ENCODE results near the gene RASA4B. TPM values are rescaled to one million over a fixed set of nuclear protein-coding genes. Genes with fewer than 3 reads are reported as not detected.

RASA4B gene
- total and polyA plus RNA-seq, 2 donors, result 6.1 to 19.9 TPM

DNA sequence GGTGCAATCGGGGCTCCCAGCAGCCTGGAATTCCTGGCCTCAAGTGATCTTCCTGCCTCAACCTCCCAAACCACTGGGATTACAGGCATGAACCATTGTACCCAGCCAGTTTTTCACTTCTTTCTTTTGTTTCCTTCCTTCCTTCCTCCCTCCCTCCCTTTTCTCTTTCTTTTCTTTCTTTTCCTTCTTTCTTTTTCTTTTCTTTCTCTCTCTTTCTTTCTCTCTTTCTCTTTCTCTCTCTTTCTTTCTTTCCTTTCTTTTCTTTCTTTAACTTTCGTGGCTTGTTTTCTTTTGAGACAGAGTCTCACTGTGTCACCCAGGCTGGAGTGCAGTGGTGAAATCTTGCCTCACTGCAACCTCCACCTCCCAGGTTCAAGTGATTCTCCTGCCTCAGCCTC, 71.9 kb downstream of the RASA4B start:
- Histone ChIP-seq H3K27ac (ENCODE audit: low read depth) (no peak overlapping the region), H3K4me3 (ENCODE audit: low read depth, low read length) (no peak overlapping the region), H3K36me3 (ENCODE audit: insufficient read depth) (peaks cover 3% of the 10 kb centered on the region), H3K4me1 (ENCODE audit: insufficient read depth) (no peaks in the 10 kb centered on the region)
- WGBS, result 70% methylated on average over 2 of the region's 2 CpGs
- no peak for DNase-seq (ENCODE audit: extremely low spot score)

DNA sequence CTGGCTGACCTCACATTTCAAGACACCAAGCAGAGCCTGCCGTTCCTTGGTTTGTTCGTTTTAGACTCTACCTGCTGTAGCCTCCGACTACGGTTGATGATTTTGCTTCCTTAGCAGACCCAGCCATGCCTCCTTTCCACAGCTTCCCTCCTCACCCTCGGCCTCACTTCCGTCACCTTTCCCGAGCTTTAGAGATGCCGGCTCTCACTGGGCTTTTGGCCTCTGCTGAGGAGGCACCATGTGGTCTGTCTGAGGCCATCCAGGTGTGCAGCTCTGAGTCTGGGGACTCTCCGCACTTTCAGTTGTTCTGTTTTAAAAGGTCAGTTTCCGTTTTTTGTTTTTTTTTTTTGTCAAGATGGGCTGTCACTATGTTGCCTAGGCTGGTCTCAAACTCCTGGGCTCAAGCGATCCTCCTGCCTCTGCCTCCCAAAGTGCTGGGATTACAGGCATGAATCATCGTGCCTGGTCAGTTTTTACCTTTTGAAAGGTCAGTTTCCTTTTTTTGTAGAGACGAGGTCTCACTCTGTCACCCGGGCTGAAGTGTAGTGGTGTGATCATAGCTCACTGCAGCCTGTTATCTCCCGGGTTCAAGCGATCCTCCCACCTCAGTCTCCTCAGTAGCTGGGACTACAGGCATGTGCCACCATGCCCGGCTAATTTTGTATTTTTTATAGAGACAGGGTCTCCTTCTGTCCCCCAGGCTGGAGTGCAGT, 72.5 kb downstream of the RASA4B start:
- no peak overlapping the region for H3K4me3 ChIP-seq (ENCODE audit: low read depth, low read length)
- H3K36me3 ChIP-seq (ENCODE audit: insufficient read depth), result peaks cover 3% of the 10 kb centered on the region
- 91% methylated on average over 17 of the region's 17 CpGs for WGBS
- no peaks in the 10 kb centered on the region for H3K4me1 ChIP-seq (ENCODE audit: insufficient read depth)
- H3K27ac ChIP-seq (ENCODE audit: low read depth), result no peak overlapping the region
- no peak for DNase-seq (ENCODE audit: extremely low spot score)

DNA sequence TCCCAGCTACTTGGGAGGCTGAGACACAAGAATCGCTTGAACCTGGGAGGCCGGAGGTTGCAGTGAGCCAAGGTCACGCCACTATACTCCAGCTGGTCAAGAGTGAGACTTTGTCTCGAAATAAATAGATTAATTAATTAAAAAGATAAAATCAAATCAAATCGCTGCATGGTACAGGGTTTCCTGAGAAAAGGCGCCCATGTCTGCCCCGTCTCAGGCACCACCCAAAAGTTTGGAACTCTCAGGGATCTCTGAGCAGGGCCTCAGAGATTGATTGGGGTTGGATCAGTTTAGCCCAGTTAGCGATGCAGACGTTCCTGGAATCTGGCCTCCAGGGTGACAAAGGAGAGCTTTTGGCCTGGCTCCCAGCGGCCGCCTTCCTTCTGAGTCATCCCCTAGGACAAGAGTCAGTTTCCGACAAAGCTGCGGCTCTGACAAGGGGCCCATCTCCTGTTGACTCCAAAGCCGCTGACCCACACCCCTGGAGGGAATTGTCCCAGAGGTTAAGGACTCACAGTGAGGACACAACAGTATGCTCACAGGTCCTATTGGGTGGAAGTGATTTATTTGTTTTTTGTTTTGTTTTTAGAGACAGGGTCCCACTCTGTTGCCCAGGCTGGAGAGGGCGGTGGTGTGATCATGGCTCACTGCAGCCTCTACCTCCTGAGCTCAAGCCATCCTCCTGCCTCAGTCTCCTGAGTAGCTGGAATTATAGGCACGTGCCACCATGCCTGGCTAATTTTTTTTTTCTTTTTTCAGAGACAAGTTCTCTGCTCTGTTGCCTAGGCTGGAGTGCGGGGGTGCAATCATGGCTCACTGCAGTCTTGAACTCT, 77.4 kb downstream of the RASA4B start:
- WGBS, result 71% methylated on average over 17 of the region's 17 CpGs
- no peak overlapping the region for H3K27ac ChIP-seq (ENCODE audit: low read depth)

GRCh38 chr7:102436118-102436517, 81.5 kb downstream of the RASA4B start:
- Histone ChIP-seq H3K4me1 (ENCODE audit: insufficient read depth) (no peaks in the 10 kb centered on the region), H3K36me3 (ENCODE audit: insufficient read depth) (peaks cover 2% of the 10 kb centered on the region), H3K27ac (ENCODE audit: low read depth) (no peak overlapping the region), H3K4me3 (ENCODE audit: low read depth, low read length) (no peak overlapping the region)
- 93% methylated on average over 10 of the region's 10 CpGs for whole genome bisulfite sequencing
- no peak for DNase-seq (ENCODE audit: extremely low spot score)

More for the DNA sequence above, 77.4 kb downstream of the RASA4B start:
- Histone ChIP-seq H3K36me3 (ENCODE audit: insufficient read depth) (peaks cover 2% of the 10 kb centered on the region), H3K4me1 (ENCODE audit: insufficient read depth) (no peaks in the 10 kb centered on the region), H3K4me3 (ENCODE audit: low read depth, low read length) (no peak overlapping the region)
- DNase-seq (ENCODE audit: extremely low spot score), result no peak

DNA sequence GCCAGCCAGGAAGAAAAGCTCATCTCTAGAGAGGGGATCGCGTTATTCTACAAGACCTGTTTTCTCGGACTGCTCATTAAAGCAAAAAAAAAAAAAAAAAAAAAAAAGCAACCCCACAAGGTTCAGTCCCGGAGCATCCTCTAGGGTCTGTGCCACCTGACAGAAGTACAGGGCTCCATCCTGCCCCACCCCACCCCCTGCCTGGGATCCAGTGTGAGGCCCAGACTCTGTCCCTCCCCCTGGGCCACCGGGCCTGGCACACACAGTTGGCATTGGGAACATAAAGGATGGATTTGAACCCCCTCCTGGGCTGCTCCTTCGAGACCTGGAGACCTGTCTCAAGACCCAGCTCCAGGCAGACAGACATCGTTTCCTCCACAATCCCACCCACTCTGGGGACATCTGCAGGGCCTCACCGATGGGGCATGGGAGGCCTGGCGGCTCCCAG, 83.5 kb downstream of the RASA4B start:
- peaks cover 2% of the 10 kb centered on the region for H3K36me3 ChIP-seq (ENCODE audit: insufficient read depth)
- WGBS, result 30% methylated on average over 9 of the region's 9 CpGs
- no peak for DNase-seq (ENCODE audit: extremely low spot score)
- H3K27ac ChIP-seq (ENCODE audit: low read depth), result no peak overlapping the region
- H3K4me1 ChIP-seq (ENCODE audit: insufficient read depth), result no peaks in the 10 kb centered on the region
- H3K4me3 ChIP-seq (ENCODE audit: low read depth, low read length), result peak overlapping the region; percentile 92

- H3K4me1 ChIP-seq (ENCODE audit: insufficient read depth), result no peaks in the 10 kb centered on the region
- H3K27ac ChIP-seq (ENCODE audit: low read depth), result peak within 1 kb of the TSS; percentile 71
- no peak for DNase-seq (ENCODE audit: extremely low spot score)
- WGBS, result under 1% methylated on average over 90 of the region's 90 CpGs
- peak within 1 kb of the TSS; percentile 92 for H3K4me3 ChIP-seq (ENCODE audit: low read depth, low read length)
- peaks cover 2% of the 10 kb centered on the region for H3K36me3 ChIP-seq (ENCODE audit: insufficient read depth)
Measured at GRCh38 chr7:102433219-102434038, 84.1 kb downstream of the RASA4B start, which contains the start of gene ORAI2. Gene ORAI2, plus strand, starts transcription at chr7:102433575. Its CDS starts 5,382 bp downstream, at chr7:102438957.

Other genes with a start within 250 kb of the RASA4B start
- gene SH2B2, start 230.9 kb downstream of the RASA4B start, total RNA-seq, result 1.8 TPM
- 5.3 TPM for gene SH2B2, start 230.9 kb downstream of the RASA4B start, polyA plus RNA-seq
- not detected for gene SPDYE6, start 161.3 kb downstream of the RASA4B start, total RNA-seq
- not detected for gene SPDYE6, start 161.3 kb downstream of the RASA4B start, polyA plus RNA-seq
- 15.2 TPM for gene PRKRIP1, start 121.4 kb downstream of the RASA4B start, total RNA-seq
- 23.8 TPM for gene PRKRIP1, start 121.4 kb downstream of the RASA4B start, polyA plus RNA-seq
- gene ORAI2, start 84.2 kb downstream of the RASA4B start, total RNA-seq, result 11.5 TPM
- 13.1 TPM for gene ORAI2, start 84.2 kb downstream of the RASA4B start, polyA plus RNA-seq
- gene ALKBH4, start 52.9 kb downstream of the RASA4B start, total RNA-seq, result 9.7 TPM
- gene ALKBH4, start 52.9 kb downstream of the RASA4B start, polyA plus RNA-seq, result 11.8 TPM
- 8.6 TPM for gene LRWD1, start 52.8 kb downstream of the RASA4B start, total RNA-seq
- gene LRWD1, start 52.8 kb downstream of the RASA4B start, polyA plus RNA-seq, result 17.5 TPM
- gene POLR2J, start 38.9 kb downstream of the RASA4B start, total RNA-seq, result 12.5 TPM
- 71.3 TPM for gene POLR2J, start 38.9 kb downstream of the RASA4B start, polyA plus RNA-seq
- gene UPK3BL2, start 25.9 kb upstream of the RASA4B start, total RNA-seq, result 15.4 TPM
- gene UPK3BL2, start 25.9 kb upstream of the RASA4B start, polyA plus RNA-seq, result 15.5 TPM
- 0.16 TPM for gene SPDYE2, start 33.4 kb upstream of the RASA4B start, total RNA-seq
- 0.14 TPM for gene SPDYE2, start 33.4 kb upstream of the RASA4B start, polyA plus RNA-seq
- gene POLR2J3, start 54.8 kb upstream of the RASA4B start, total RNA-seq, result 46.1 TPM
- 53.4 TPM for gene POLR2J3, start 54.8 kb upstream of the RASA4B start, polyA plus RNA-seq
- gene RASA4, start 99.0 kb upstream of the RASA4B start, total RNA-seq, result 30.9 TPM
- 74.3 TPM for gene RASA4, start 99.0 kb upstream of the RASA4B start, polyA plus RNA-seq
- 135 TPM for gene UPK3BL1, start 125.0 kb upstream of the RASA4B start, total RNA-seq
- gene UPK3BL1, start 125.0 kb upstream of the RASA4B start, polyA plus RNA-seq, result 49.0 TPM
- not detected for gene SPDYE2B, start 132.5 kb upstream of the RASA4B start, total RNA-seq
- gene SPDYE2B, start 132.5 kb upstream of the RASA4B start, polyA plus RNA-seq, result not detected
- gene POLR2J2, start 153.9 kb upstream of the RASA4B start, total RNA-seq, result 7.8 TPM
- 0.48 TPM for gene POLR2J2, start 153.9 kb upstream of the RASA4B start, polyA plus RNA-seq
- gene FAM185A, start 231.2 kb upstream of the RASA4B start, total RNA-seq, result 17.8 TPM
- gene FAM185A, start 231.2 kb upstream of the RASA4B start, polyA plus RNA-seq, result 7.5 TPM

Measured in urinary bladder (tissue), 4 donors.